GM20000 (cell line): ENCODE results near the gene BPIFB1.

Experiments used
- DNase-seq: peaks from one replicate; pipeline ENCODE4 v3.0.0; 2012; ENCODE audit warnings: low spot score
- TF ChIP-seq, protein P1 (sequence below): IDR thresholded peaks from 2 replicates; pipeline ENCODE4 v1.5.1; 2012; ENCODE audit warnings: mild to moderate bottlenecking, control low read depth; ENCODE audit errors: extremely low read depth, missing control alignments

BPIFB1 gene

DNA sequence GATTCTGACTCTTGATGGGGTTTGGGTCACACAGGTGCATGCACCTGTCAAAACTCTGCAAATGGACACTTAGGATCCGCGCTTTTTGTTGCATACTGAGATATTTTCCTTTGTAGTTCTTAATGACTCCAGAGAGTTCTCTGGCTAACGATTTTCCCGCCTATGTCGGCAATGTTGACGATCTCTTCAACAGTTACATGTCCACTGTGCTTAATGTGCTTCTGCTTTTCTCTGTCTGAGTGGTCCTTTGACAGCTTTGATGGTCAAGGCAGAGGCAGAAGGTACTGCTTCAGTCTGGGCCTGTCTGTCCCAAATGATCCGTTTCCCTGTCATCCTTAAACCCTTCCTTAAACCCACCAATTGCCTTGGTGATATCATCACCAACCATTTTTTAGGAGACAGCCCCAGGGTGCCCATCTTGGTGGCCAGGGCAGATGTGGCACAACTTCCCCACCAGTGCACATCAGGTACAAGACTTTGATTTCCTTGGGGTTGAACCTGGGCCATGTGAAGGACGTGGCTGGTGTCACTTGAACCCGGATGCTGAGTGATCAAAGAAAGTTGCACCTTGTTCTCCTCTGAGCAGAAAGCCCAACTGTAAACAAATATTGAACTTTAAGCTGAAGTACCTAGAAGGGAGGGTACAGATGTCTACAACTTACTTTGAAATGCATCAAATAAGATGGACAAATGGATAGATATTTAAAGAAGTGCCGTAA is 10.7 kb upstream of the BPIFB1 start:
- no peak for DNase-seq
- TF ChIP-seq, protein P1, sequence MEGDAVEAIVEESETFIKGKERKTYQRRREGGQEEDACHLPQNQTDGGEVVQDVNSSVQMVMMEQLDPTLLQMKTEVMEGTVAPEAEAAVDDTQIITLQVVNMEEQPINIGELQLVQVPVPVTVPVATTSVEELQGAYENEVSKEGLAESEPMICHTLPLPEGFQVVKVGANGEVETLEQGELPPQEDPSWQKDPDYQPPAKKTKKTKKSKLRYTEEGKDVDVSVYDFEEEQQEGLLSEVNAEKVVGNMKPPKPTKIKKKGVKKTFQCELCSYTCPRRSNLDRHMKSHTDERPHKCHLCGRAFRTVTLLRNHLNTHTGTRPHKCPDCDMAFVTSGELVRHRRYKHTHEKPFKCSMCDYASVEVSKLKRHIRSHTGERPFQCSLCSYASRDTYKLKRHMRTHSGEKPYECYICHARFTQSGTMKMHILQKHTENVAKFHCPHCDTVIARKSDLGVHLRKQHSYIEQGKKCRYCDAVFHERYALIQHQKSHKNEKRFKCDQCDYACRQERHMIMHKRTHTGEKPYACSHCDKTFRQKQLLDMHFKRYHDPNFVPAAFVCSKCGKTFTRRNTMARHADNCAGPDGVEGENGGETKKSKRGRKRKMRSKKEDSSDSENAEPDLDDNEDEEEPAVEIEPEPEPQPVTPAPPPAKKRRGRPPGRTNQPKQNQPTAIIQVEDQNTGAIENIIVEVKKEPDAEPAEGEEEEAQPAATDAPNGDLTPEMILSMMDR = no peak

DNA sequence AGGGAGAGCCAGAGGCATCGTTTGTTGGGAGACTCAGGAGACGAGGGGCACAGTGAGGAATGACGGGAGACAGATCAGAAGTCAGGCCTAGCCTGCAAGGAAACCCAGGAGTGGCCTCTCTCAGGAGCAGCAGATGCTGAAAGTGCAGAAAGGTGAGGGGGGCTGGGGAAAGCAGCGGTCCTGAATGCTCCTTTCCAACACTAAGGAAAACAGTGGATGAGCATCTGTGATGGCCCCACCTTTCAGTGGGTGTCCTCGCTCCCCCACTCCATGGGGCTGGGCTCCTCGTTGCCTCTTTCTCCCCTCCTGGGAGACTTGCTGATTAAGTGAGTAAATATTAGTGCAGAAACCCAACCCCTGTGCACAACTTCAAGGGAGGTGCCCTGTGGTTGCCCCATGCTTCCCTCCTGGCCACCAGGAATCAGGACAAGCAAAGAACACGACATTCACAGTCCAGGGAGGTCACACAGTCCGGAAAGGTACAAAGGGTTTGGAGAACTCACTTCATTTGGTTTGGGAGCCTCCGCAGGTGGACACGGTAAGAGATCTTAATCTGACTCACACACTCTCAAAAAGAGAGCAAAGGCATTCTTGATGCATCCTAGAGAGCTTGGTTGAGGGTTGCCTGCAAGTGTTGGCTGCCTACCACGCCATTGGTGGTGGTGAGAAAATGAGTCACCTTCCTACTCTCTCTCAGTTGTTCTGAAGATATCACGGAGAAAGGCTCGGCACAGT is 9.7 kb upstream of the BPIFB1 start:
- TF ChIP-seq, protein P1 = no peak
- no peak for DNase-seq

- TF ChIP-seq, protein P1 = no peak
- no peak for DNase-seq
Measured at GRCh38 chr20:33275215-33275614, 7.8 kb upstream of the BPIFB1 start.

GRCh38 chr20:33275871-33276270 is 7.1 kb upstream of the BPIFB1 start:
- DNase-seq = no peak
- TF ChIP-seq, protein P1 = no peak

- no peak for DNase-seq
- TF ChIP-seq, protein P1 = no peak
Measured at GRCh38 chr20:33276303-33277113, 6.5 kb upstream of the BPIFB1 start.

- DNase-seq = no peak
- TF ChIP-seq, protein P1 = no peak
Measured at GRCh38 chr20:33277471-33278441, 5.3 kb upstream of the BPIFB1 start.
